ENCODE results near the gene ROBO4. TPM values are rescaled to one million over a fixed set of nuclear protein-coding genes. Genes with fewer than 3 reads are reported as not detected.
A peak's percentile ranks its signal among the peaks of the same experiment; 100 is the strongest.

The ROBO4 gene
- total and polyA plus RNA-seq, 11 donors: 16.3 to 63.5 (median 21.8) TPM

DNA sequence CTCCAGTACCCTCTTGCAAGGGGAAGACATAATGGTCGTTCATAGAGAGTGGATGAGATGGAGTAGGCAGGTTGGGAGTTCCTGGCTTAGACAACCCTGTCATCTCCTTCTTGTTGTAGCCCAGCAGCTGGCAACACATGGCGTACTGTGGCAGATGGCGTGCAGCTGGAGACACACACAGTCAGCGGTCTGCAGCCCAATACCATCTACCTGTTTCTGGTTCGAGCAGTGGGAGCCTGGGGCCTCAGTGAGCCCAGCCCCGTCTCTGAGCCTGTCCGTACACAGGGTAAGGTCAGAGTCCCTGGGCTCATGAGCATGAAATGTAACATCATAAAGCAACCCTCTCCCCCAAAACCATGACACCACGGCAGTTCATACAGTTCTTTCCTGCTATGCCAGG is 23.7 kb downstream of the ROBO4 start:
- TF ChIP-seq POLR2A (IDR thresholded peaks at IDR 0.05): no peak
- TF ChIP-seq, protein P1, sequence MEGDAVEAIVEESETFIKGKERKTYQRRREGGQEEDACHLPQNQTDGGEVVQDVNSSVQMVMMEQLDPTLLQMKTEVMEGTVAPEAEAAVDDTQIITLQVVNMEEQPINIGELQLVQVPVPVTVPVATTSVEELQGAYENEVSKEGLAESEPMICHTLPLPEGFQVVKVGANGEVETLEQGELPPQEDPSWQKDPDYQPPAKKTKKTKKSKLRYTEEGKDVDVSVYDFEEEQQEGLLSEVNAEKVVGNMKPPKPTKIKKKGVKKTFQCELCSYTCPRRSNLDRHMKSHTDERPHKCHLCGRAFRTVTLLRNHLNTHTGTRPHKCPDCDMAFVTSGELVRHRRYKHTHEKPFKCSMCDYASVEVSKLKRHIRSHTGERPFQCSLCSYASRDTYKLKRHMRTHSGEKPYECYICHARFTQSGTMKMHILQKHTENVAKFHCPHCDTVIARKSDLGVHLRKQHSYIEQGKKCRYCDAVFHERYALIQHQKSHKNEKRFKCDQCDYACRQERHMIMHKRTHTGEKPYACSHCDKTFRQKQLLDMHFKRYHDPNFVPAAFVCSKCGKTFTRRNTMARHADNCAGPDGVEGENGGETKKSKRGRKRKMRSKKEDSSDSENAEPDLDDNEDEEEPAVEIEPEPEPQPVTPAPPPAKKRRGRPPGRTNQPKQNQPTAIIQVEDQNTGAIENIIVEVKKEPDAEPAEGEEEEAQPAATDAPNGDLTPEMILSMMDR (IDR thresholded peaks at IDR 0.05): no peak
- Histone ChIP-seq H3K9me3 (no peaks in the 10 kb centered on the region), H3K4me3 (no peak overlapping the region), H3K27ac (no peak overlapping the region), H3K36me3 (no peaks in the 10 kb centered on the region), H3K4me1 (peaks cover 0 to 31% (median 23%) of the 10 kb centered on the region in 12 donors), H3K27me3 (peaks cover 17 to 73% (median 36%) of the 10 kb centered on the region in 9 donors)
- ATAC-seq (no peak), DNase-seq (peak in 1 of 5 donors; percentile 14)
- intact Hi-C loops (cut with DNase I): loop anchor here in 4 of 10 donors (2.0 to 10.0 kb wide), 3 partner anchors 51 to 81 kb away; partner anchors contain the start of gene CCDC15 (in 1 of the 4)
- WGBS, 4 donors: 81 to 91% (median 89%) methylated on average over 8 of the region's 8 CpGs

DNA sequence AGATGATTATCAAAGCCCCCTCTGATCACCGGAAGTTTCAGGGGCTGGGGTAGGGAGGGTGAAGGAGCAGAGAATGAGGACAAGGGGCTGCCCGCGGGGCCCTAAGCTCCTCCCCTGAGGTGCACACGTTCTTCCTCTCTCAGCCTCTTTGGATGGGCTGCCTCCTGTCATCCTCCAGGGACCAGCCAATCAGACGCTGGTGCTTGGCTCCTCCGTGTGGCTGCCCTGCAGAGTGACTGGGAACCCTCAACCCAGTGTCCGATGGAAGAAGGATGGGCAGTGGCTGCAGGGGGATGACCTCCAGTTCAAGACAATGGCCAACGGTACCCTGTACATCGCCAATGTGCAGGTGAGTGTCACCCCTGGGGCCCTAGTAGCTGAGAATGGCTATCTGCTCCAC is 24.9 kb downstream of the ROBO4 start:
- H3K27ac ChIP-seq: no peak overlapping the region
- H3K4me1 ChIP-seq: peaks cover 5 to 34% (median 25%) of the 10 kb centered on the region in 12 donors
- peak overlapping the region in 1 of 12 donors; percentile 1 for H3K4me3 ChIP-seq
- ATAC-seq (no peak), DNase-seq (no peak)
- H3K9me3 ChIP-seq: no peaks in the 10 kb centered on the region
- intact Hi-C loops (cut with DNase I): loop anchor here in 3 of 10 donors (10.0 kb wide), 2 partner anchors 52 to 82 kb away; partner anchors contain the start of gene CCDC15 (in 1 of the 3)
- TF ChIP-seq POLR2A (IDR thresholded peaks at IDR 0.05): no peak
- TF ChIP-seq, protein P1 (IDR thresholded peaks at IDR 0.05): no peak
- H3K36me3 ChIP-seq: no peaks in the 10 kb centered on the region
- WGBS, 4 donors: 22 to 29% (median 25%) methylated on average over 7 to 9 of the region's 9 CpGs
- peaks cover 27 to 75% (median 48%) of the 10 kb centered on the region in 9 donors for H3K27me3 ChIP-seq

DNA sequence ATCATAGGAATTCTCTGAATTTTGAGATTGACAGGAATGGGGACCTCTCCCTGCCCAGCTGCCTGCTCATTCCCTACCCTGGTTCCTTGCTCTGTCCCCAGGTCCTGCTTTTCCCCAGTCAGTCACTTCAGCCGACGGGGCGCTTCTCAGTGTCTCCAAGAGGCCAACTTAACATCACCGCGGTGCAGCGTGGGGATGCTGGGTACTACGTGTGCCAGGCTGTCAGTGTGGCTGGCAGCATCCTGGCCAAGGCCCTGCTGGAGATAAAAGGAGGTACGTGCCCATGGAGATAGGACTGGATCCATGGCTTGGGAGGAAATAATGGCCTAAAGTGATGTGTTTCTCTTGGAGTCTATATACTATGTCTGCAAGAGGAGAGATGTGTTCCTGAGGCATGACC is 25.4 kb downstream of the ROBO4 start:
- H3K4me1 ChIP-seq: peaks cover 5 to 33% (median 22%) of the 10 kb centered on the region in 12 donors
- no peak overlapping the region for H3K4me3 ChIP-seq
- DNase-seq (no peak), ATAC-seq (no peak)
- intact Hi-C loops (cut with DNase I): loop anchor here in 3 of 10 donors (10.0 kb wide), 2 partner anchors 53 to 83 kb away; partner anchors contain the start of gene CCDC15 (in 1 of the 3)
- H3K9me3 ChIP-seq: no peaks in the 10 kb centered on the region
- WGBS, 4 donors: 30 to 55% (median 52%) methylated on average over 8 of the region's 8 CpGs
- H3K27me3 ChIP-seq: peaks cover 28 to 78% (median 53%) of the 10 kb centered on the region in 9 donors
- no peak overlapping the region for H3K27ac ChIP-seq
- no peak for TF ChIP-seq POLR2A (IDR thresholded peaks at IDR 0.05)
- TF ChIP-seq, protein P1 (IDR thresholded peaks at IDR 0.05): no peak
- H3K36me3 ChIP-seq: no peaks in the 10 kb centered on the region

DNA sequence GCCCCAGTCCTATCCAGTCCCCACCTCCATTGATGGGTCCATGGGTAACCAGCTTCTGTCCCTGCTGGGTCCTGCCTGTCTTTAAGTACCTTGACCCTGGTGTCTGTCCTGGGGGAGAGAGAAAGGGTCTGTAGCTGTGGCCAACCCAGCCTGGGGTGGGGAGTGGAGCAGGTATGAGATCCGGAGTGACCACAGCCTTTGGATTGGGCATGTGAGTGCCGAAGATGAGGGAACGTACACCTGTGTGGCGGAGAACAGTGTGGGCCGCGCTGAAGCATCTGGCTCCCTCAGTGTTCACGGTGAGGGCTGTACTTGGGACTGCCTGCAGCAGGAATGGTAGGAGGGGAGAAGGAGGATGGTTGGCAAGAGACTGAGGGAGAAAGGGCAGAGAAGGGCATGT is 27.2 kb downstream of the ROBO4 start:
- Histone ChIP-seq H3K36me3 (no peaks in the 10 kb centered on the region), H3K9me3 (no peaks in the 10 kb centered on the region), H3K4me3 (no peak overlapping the region), H3K4me1 (peaks cover 5 to 41% (median 22%) of the 10 kb centered on the region in 12 donors), H3K27ac (no peak overlapping the region), H3K27me3 (peaks cover 46 to 89% (median 71%) of the 10 kb centered on the region in 9 donors)
- DNase-seq: peak in 1 of 5 donors; percentile 14
- TF ChIP-seq, protein P1 (IDR thresholded peaks at IDR 0.05): no peak
- no peak for TF ChIP-seq POLR2A (IDR thresholded peaks at IDR 0.05)
- no peak for ATAC-seq
- WGBS, 4 donors: 51 to 69% (median 62%) methylated on average over 7 of the region's 7 CpGs
- intact Hi-C loops (cut with DNase I): loop anchor here in 3 of 10 donors (10.0 kb wide), 2 partner anchors 54 to 84 kb away; partner anchors contain the start of gene CCDC15 (in 1 of the 3)
